ENCODE results near the gene THAP8. TPM values are rescaled to one million over a fixed set of nuclear protein-coding genes. Genes with fewer than 3 reads are reported as not detected.

THAP8 gene
- total and polyA plus RNA-seq, 2 of the 13 experiments (the other 11 are each of a cell fraction or from before 2014, with no cell fraction given) = 1.7 to 3.7 TPM

- TF ChIP-seq ZNF646 (CRISPR knock-in tag; IDR thresholded peaks at IDR 0.05) (no peak), ADNP (CRISPR knock-in tag; IDR thresholded peaks at IDR 0.05) (no peak), ZNF230 (CRISPR knock-in tag; IDR thresholded peaks at IDR 0.05) (no peak; the same call in 1 of the 2 replicates), ZNF367 (CRISPR knock-in tag; IDR thresholded peaks at IDR 0.05; ENCODE audit: borderline replicate concordance) (no peak), BRCA1 (CRISPR knock-in tag; IDR thresholded peaks at IDR 0.05) (no peak; the same call in none of the 2 replicates), AKAP8 (CRISPR knock-in tag; IDR thresholded peaks at IDR 0.05) (peak; percentile 60; the same call in 1 of the 2 replicates), PBX2 (CRISPR knock-in tag; IDR thresholded peaks at IDR 0.05) (peak; percentile 29; the same call in 1 of the 2 replicates), HDAC6 (IDR thresholded peaks at IDR 0.05; ENCODE audit: low read depth, low read length) (no peak), ETV6 (CRISPR knock-in tag; conservative IDR thresholded peaks at IDR 0.05) (no peak), ZNF337 (CRISPR knock-in tag; IDR thresholded peaks at IDR 0.05; ENCODE audit: borderline replicate concordance, low read depth) (peak; percentile 82; the same call in 1 of the 2 replicates), SETDB1 (CRISPR knock-in tag; IDR thresholded peaks at IDR 0.05; ENCODE audit: borderline replicate concordance) (no peak), ARID3A (IDR thresholded peaks at IDR 0.05; ENCODE audit: low read depth, low read length) (0 out of 2 replicates have a peak, but pooled peaks have one; percentile 11), POGK (CRISPR knock-in tag; conservative IDR thresholded peaks at IDR 0.05) (peak; percentile 77), ZNF3 (CRISPR knock-in tag; IDR thresholded peaks at IDR 0.05) (no peak), REL (CRISPR knock-in tag; conservative IDR thresholded peaks at IDR 0.05) (no peak; the same call in 1 of the 2 replicates), ZNF383 (CRISPR knock-in tag; IDR thresholded peaks at IDR 0.05; ENCODE audit: borderline replicate concordance) (no peak), ZBTB42 (CRISPR knock-in tag; IDR thresholded peaks at IDR 0.05) (0 out of 2 replicates have a peak, but pooled peaks have one; percentile 52), ZNF263 (CRISPR knock-in tag; IDR thresholded peaks at IDR 0.05) (no peak)
These were observed at the start of gene THAP8 (continued) for GRCh38 chr19:36054119-36054732.
